Loucy (cell line): ENCODE results near the gene TDRD7.

ENCODE experiments used
- EZH2phosphoT487 ChIP-seq: fragments of 200-600 bp; IDR thresholded peaks from 2 replicates; pipeline ENCODE4 v1.6.1; 2018; ENCODE audit warnings: antibody characterized with exemption, mild to moderate bottlenecking, moderate library complexity, borderline replicate concordance
- TF ChIP-seq, protein P1 (sequence below): fragments of 200-600 bp; sonication (generic); conservative IDR thresholded peaks from 2 replicates; pipeline ENCODE4 v1.5.1; 2014; ENCODE audit warnings: mild to moderate bottlenecking, antibody characterized with exemption, low read length

DNA sequence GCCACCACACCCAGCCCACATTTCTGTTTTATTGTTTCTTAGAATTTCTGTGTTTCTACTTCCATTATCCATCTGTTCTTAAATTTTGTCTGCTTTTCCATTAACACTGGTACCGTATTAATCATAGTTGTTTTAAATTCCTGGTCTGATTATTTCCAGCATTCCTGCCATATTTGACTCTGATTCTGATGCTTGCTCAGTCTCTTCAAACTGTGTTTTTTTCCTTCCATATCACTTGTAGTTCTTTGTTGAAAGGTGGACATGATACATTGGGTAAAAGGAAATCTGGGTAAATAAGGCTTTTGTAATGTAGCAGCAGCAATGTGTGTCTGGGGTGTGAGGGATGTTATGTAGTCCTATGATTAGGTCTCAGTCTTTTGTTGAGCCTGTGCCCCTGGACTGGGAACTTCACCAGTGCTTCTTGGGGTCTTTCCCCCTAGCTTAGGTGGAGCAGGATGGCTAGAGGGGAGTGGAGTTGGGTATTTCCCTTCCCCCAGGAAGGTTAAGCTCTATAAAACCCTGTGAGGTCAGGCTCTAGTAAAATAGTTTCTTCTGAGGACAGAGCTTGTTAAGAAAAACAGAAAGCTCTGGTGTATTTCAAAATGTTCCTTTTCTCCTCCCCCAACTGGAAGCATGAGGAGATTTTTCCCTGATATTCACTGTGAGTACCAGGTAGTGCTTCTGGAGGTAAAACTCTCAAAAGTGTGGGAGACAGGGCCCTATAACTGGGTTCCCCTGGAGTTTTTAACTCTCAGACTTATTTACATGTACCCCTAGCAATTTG, 79.5 kb downstream of the TDRD7 start:
- TF ChIP-seq, protein P1, sequence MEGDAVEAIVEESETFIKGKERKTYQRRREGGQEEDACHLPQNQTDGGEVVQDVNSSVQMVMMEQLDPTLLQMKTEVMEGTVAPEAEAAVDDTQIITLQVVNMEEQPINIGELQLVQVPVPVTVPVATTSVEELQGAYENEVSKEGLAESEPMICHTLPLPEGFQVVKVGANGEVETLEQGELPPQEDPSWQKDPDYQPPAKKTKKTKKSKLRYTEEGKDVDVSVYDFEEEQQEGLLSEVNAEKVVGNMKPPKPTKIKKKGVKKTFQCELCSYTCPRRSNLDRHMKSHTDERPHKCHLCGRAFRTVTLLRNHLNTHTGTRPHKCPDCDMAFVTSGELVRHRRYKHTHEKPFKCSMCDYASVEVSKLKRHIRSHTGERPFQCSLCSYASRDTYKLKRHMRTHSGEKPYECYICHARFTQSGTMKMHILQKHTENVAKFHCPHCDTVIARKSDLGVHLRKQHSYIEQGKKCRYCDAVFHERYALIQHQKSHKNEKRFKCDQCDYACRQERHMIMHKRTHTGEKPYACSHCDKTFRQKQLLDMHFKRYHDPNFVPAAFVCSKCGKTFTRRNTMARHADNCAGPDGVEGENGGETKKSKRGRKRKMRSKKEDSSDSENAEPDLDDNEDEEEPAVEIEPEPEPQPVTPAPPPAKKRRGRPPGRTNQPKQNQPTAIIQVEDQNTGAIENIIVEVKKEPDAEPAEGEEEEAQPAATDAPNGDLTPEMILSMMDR = no peak
- TF ChIP-seq EZH2phosphoT487 = no peak
